Measurements from ENCODE around the gene GRIP1.

GRIP1 gene

GRCh38 chr12:66598079-66598478 lies 80.8 kb downstream of the GRIP1 start:
- H3K36me3 ChIP-seq (ENCODE audit: control insufficient read depth, insufficient read depth, low read length): no peaks in the 10 kb centered on the region
- H3K9me3 ChIP-seq (ENCODE audit: control insufficient read depth, insufficient read depth, low read length): no peaks in the 10 kb centered on the region
- no peaks in the 10 kb centered on the region for H3K27me3 ChIP-seq (ENCODE audit: control insufficient read depth, insufficient read depth, low read length)
- H3K9ac ChIP-seq (ENCODE audit: low read depth, low read length): no peak overlapping the region
- no peak overlapping the region for H3K4me3 ChIP-seq (ENCODE audit: low read depth, low read length)
- peaks cover 30% of the 10 kb centered on the region for H3K4me1 ChIP-seq (ENCODE audit: control insufficient read depth, insufficient read depth, low read length)
- no peak overlapping the region for H3K27ac ChIP-seq (ENCODE audit: low read depth, low read length)

DNA sequence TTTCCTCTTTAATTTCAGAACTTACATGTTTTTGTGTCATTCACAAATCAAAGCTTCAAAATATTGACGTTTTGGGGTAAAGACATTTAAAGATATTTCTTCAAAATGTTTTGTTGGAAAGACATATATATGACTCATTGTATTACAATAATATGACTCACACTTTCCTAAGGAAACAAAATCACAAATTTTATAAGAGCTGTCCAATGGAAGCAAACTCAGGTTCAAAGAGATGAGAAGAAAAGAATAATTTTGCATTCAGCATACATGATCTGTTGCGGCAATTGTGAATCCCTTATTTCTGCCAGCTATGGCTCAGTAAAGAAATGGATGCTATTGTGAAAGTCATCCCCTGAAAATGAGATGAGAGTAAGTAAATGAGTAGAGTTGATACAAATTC lies 82.7 kb downstream of the GRIP1 start:
- H3K27ac ChIP-seq (ENCODE audit: low read depth, low read length): no peak overlapping the region
- no peaks in the 10 kb centered on the region for H3K9me3 ChIP-seq (ENCODE audit: control insufficient read depth, insufficient read depth, low read length)
- no peak overlapping the region for H3K9ac ChIP-seq (ENCODE audit: low read depth, low read length)
- H3K4me3 ChIP-seq (ENCODE audit: low read depth, low read length): no peak overlapping the region
- H3K4me1 ChIP-seq (ENCODE audit: control insufficient read depth, insufficient read depth, low read length): peaks cover 11% of the 10 kb centered on the region
- H3K27me3 ChIP-seq (ENCODE audit: control insufficient read depth, insufficient read depth, low read length): no peaks in the 10 kb centered on the region
- H3K36me3 ChIP-seq (ENCODE audit: control insufficient read depth, insufficient read depth, low read length): no peaks in the 10 kb centered on the region

DNA sequence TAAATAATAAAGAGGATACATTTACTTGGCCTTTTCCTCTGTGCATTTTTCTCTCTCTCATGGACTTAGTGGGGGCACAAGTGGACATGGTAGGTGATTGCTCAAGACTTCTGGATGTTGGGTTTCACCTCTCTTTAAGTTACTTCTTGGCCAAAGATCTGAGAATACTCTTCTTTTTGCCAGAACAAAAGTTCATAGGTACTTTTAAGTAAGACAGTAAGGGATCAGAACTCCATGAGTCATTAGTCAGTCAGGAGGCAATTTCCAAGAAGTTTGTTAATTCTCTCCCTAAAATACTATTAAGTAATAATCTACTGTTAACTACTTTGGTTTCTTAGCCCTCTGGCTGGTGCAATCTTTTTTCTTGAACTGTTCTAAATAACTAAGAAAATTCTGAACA lies 84.2 kb downstream of the GRIP1 start:
- Histone ChIP-seq H3K36me3 (ENCODE audit: control insufficient read depth, insufficient read depth, low read length) (no peaks in the 10 kb centered on the region), H3K27ac (ENCODE audit: low read depth, low read length) (no peak overlapping the region), H3K4me3 (ENCODE audit: low read depth, low read length) (no peak overlapping the region), H3K9me3 (ENCODE audit: control insufficient read depth, insufficient read depth, low read length) (no peaks in the 10 kb centered on the region), H3K9ac (ENCODE audit: low read depth, low read length) (no peak overlapping the region), H3K4me1 (ENCODE audit: control insufficient read depth, insufficient read depth, low read length) (peaks cover 16% of the 10 kb centered on the region), H3K27me3 (ENCODE audit: control insufficient read depth, insufficient read depth, low read length) (no peaks in the 10 kb centered on the region)

GRCh38 chr12:66590275-66590985 lies 88.4 kb downstream of the GRIP1 start:
- H3K27ac ChIP-seq (ENCODE audit: low read depth, low read length): no peak overlapping the region
- H3K9me3 ChIP-seq (ENCODE audit: control insufficient read depth, insufficient read depth, low read length): no peaks in the 10 kb centered on the region
- H3K27me3 ChIP-seq (ENCODE audit: control insufficient read depth, insufficient read depth, low read length): no peaks in the 10 kb centered on the region
- no peak overlapping the region for H3K4me3 ChIP-seq (ENCODE audit: low read depth, low read length)
- H3K9ac ChIP-seq (ENCODE audit: low read depth, low read length): no peak overlapping the region
- no peaks in the 10 kb centered on the region for H3K36me3 ChIP-seq (ENCODE audit: control insufficient read depth, insufficient read depth, low read length)
- peaks cover 15% of the 10 kb centered on the region for H3K4me1 ChIP-seq (ENCODE audit: control insufficient read depth, insufficient read depth, low read length)

GRCh38 chr12:66589095-66589494 lies 89.8 kb downstream of the GRIP1 start:
- Histone ChIP-seq H3K4me1 (ENCODE audit: control insufficient read depth, insufficient read depth, low read length) (peaks cover 15% of the 10 kb centered on the region), H3K9me3 (ENCODE audit: control insufficient read depth, insufficient read depth, low read length) (no peaks in the 10 kb centered on the region), H3K36me3 (ENCODE audit: control insufficient read depth, insufficient read depth, low read length) (no peaks in the 10 kb centered on the region), H3K27ac (ENCODE audit: low read depth, low read length) (no peak overlapping the region), H3K4me3 (ENCODE audit: low read depth, low read length) (no peak overlapping the region; the same call in 1 of the 2 replicates), H3K27me3 (ENCODE audit: control insufficient read depth, insufficient read depth, low read length) (no peaks in the 10 kb centered on the region), H3K9ac (ENCODE audit: low read depth, low read length) (no peak overlapping the region)

DNA sequence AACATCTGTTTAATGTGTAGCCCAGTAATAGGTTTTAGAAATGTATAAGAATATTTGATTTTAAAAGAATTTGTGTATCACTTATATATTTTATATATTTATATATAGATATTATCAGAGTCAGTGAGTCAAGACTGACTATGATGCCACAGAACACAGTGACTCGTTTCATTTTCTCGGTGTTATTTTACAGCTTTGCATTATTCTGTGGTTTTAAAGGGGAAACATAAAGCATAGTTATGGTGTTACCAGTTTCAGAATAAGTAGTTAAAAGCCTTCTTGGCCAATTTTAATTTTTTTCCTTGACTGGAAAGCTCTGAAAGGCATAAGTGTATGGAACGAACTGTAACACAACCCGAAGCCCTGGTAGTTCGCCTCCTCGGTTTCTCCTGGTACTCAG lies 91.0 kb downstream of the GRIP1 start:
- Histone ChIP-seq H3K4me3 (ENCODE audit: low read depth, low read length) (no peak overlapping the region), H3K36me3 (ENCODE audit: control insufficient read depth, insufficient read depth, low read length) (no peaks in the 10 kb centered on the region), H3K27me3 (ENCODE audit: control insufficient read depth, insufficient read depth, low read length) (no peaks in the 10 kb centered on the region), H3K27ac (ENCODE audit: low read depth, low read length) (no peak overlapping the region), H3K9me3 (ENCODE audit: control insufficient read depth, insufficient read depth, low read length) (no peaks in the 10 kb centered on the region), H3K4me1 (ENCODE audit: control insufficient read depth, insufficient read depth, low read length) (peaks cover 15% of the 10 kb centered on the region), H3K9ac (ENCODE audit: low read depth, low read length) (no peak overlapping the region)

GRCh38 chr12:66584673-66585072 lies 94.2 kb downstream of the GRIP1 start:
- H3K9me3 ChIP-seq (ENCODE audit: control insufficient read depth, insufficient read depth, low read length): no peaks in the 10 kb centered on the region
- no peak overlapping the region for H3K9ac ChIP-seq (ENCODE audit: low read depth, low read length)
- no peak overlapping the region for H3K4me3 ChIP-seq (ENCODE audit: low read depth, low read length)
- peaks cover 6% of the 10 kb centered on the region for H3K4me1 ChIP-seq (ENCODE audit: control insufficient read depth, insufficient read depth, low read length)
- no peaks in the 10 kb centered on the region for H3K27me3 ChIP-seq (ENCODE audit: control insufficient read depth, insufficient read depth, low read length)
- H3K27ac ChIP-seq (ENCODE audit: low read depth, low read length): no peak overlapping the region
- H3K36me3 ChIP-seq (ENCODE audit: control insufficient read depth, insufficient read depth, low read length): no peaks in the 10 kb centered on the region

DNA sequence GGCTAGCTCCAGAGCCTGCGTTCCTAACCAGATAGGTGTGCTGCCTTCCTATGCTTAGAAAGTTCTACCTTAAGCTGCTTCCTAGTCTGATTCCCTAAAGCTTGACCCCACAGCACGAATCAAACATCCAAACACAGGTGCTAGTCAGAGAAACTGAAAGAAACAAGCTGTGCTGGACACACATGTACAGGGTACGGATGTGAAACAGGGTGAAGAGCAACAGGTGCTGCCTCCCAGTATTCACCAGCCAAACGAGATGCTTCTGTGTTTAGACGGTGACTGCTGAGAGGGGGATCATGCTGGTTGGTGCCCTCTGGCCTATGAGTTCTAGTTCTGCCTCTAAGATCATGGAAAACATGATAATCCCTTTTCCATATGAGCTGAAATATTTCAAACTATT lies 105.3 kb downstream of the GRIP1 start:
- H3K4me3 ChIP-seq (ENCODE audit: low read depth, low read length): no peak overlapping the region
- H3K27me3 ChIP-seq (ENCODE audit: control insufficient read depth, insufficient read depth, low read length): no peaks in the 10 kb centered on the region
- no peaks in the 10 kb centered on the region for H3K36me3 ChIP-seq (ENCODE audit: control insufficient read depth, insufficient read depth, low read length)
- no peak overlapping the region for H3K27ac ChIP-seq (ENCODE audit: low read depth, low read length)
- no peak overlapping the region for H3K9ac ChIP-seq (ENCODE audit: low read depth, low read length)
- H3K4me1 ChIP-seq (ENCODE audit: control insufficient read depth, insufficient read depth, low read length): no peaks in the 10 kb centered on the region
- H3K9me3 ChIP-seq (ENCODE audit: control insufficient read depth, insufficient read depth, low read length): no peaks in the 10 kb centered on the region

- H3K9me3 ChIP-seq (ENCODE audit: control insufficient read depth, insufficient read depth, low read length): no peaks in the 10 kb centered on the region
- H3K27ac ChIP-seq (ENCODE audit: low read depth, low read length): no peak overlapping the region
- no peak overlapping the region for H3K4me3 ChIP-seq (ENCODE audit: low read depth, low read length)
- H3K36me3 ChIP-seq (ENCODE audit: control insufficient read depth, insufficient read depth, low read length): no peaks in the 10 kb centered on the region
- H3K9ac ChIP-seq (ENCODE audit: low read depth, low read length): no peak overlapping the region
- H3K4me1 ChIP-seq (ENCODE audit: control insufficient read depth, insufficient read depth, low read length): no peaks in the 10 kb centered on the region
- no peaks in the 10 kb centered on the region for H3K27me3 ChIP-seq (ENCODE audit: control insufficient read depth, insufficient read depth, low read length)
Observed at GRCh38 chr12:66572845-66573244, 106.0 kb downstream of the GRIP1 start.

- Histone ChIP-seq H3K27me3 (ENCODE audit: control insufficient read depth, insufficient read depth, low read length) (no peaks in the 10 kb centered on the region), H3K9ac (ENCODE audit: low read depth, low read length) (no peak overlapping the region), H3K4me1 (ENCODE audit: control insufficient read depth, insufficient read depth, low read length) (no peaks in the 10 kb centered on the region), H3K4me3 (ENCODE audit: low read depth, low read length) (no peak overlapping the region), H3K36me3 (ENCODE audit: control insufficient read depth, insufficient read depth, low read length) (no peaks in the 10 kb centered on the region), H3K9me3 (ENCODE audit: control insufficient read depth, insufficient read depth, low read length) (no peaks in the 10 kb centered on the region), H3K27ac (ENCODE audit: low read depth, low read length) (no peak overlapping the region)
Observed at GRCh38 chr12:66571361-66571915, 107.4 kb downstream of the GRIP1 start.

DNA sequence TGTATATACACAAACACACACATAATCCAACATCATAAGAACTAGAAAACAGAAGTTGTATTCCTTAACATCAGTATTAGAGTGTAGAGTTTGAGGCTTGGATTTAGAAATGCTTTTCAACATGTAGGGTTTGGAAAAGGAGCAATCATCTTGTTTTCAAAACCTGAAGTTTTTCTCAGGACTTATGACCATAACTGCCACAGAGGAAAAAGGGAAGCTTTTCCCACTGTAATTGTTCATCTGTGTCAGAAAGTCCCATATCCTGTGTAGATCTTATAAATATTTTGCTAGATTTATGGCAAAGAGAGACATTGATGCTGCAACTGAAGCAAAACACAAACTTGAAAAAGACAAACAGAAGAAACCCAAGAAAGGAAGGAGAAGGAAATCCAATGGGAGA lies 115.7 kb downstream of the GRIP1 start:
- peaks cover 9% of the 10 kb centered on the region; the same call in 1 of the 2 replicates for H3K9me3 ChIP-seq (ENCODE audit: control insufficient read depth, insufficient read depth, low read length)
- H3K36me3 ChIP-seq (ENCODE audit: control insufficient read depth, insufficient read depth, low read length): no peaks in the 10 kb centered on the region
- no peaks in the 10 kb centered on the region for H3K27me3 ChIP-seq (ENCODE audit: control insufficient read depth, insufficient read depth, low read length)
- H3K27ac ChIP-seq (ENCODE audit: low read depth, low read length): no peak overlapping the region
- H3K9ac ChIP-seq (ENCODE audit: low read depth, low read length): no peak overlapping the region
- no peak overlapping the region for H3K4me3 ChIP-seq (ENCODE audit: low read depth, low read length)
- no peaks in the 10 kb centered on the region for H3K4me1 ChIP-seq (ENCODE audit: control insufficient read depth, insufficient read depth, low read length)

All from HUES48 (cell line).